Measurements from ENCODE around the gene ANKAR.

Gene ANKAR

GRCh38 chr2:189674374-189675112, at the start of gene ANKAR:
TSS of gene ANKAR (plus strand) at chr2:189674670. CDS start at chr2:189676491, 1,821 bp downstream.
- in situ Hi-C loops (cut with MboI; ENCODE audit: low pct_unique_long_range_greater_than_20kb, low sequenced_read_pairs, unreplicated experiment) = loop anchor here (25.0 kb wide), 1 partner anchor 388 kb away; the partner anchor contains the start of gene MSTN
- TF ChIP-seq, protein P1, sequence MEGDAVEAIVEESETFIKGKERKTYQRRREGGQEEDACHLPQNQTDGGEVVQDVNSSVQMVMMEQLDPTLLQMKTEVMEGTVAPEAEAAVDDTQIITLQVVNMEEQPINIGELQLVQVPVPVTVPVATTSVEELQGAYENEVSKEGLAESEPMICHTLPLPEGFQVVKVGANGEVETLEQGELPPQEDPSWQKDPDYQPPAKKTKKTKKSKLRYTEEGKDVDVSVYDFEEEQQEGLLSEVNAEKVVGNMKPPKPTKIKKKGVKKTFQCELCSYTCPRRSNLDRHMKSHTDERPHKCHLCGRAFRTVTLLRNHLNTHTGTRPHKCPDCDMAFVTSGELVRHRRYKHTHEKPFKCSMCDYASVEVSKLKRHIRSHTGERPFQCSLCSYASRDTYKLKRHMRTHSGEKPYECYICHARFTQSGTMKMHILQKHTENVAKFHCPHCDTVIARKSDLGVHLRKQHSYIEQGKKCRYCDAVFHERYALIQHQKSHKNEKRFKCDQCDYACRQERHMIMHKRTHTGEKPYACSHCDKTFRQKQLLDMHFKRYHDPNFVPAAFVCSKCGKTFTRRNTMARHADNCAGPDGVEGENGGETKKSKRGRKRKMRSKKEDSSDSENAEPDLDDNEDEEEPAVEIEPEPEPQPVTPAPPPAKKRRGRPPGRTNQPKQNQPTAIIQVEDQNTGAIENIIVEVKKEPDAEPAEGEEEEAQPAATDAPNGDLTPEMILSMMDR (IDR thresholded peaks at IDR 0.05; ENCODE audit: extremely low read depth, insufficient read depth, missing control alignments) = peak; percentile 85
- peak; percentile 89 for DNase-seq (ENCODE audit: low spot score)

GRCh38 chr2:189625636-189626035, 48.8 kb upstream of the ANKAR start:
- DNase-seq (ENCODE audit: low spot score) = no peak
- in situ Hi-C loops (cut with MboI; ENCODE audit: low pct_unique_long_range_greater_than_20kb, low sequenced_read_pairs, unreplicated experiment) = no loop called here
- TF ChIP-seq, protein P1 (IDR thresholded peaks at IDR 0.05; ENCODE audit: extremely low read depth, insufficient read depth, missing control alignments) = no peak

GRCh38 chr2:189627789-189628188, 46.7 kb upstream of the ANKAR start:
- in situ Hi-C loops (cut with MboI; ENCODE audit: low pct_unique_long_range_greater_than_20kb, low sequenced_read_pairs, unreplicated experiment) = no loop called here
- no peak for DNase-seq (ENCODE audit: low spot score)
- TF ChIP-seq, protein P1 (IDR thresholded peaks at IDR 0.05; ENCODE audit: extremely low read depth, insufficient read depth, missing control alignments) = no peak

GRCh38 chr2:189628817-189629530, 45.5 kb upstream of the ANKAR start:
- in situ Hi-C loops (cut with MboI; ENCODE audit: low pct_unique_long_range_greater_than_20kb, low sequenced_read_pairs, unreplicated experiment) = no loop called here
- DNase-seq (ENCODE audit: low spot score) = no peak
- TF ChIP-seq, protein P1 (IDR thresholded peaks at IDR 0.05; ENCODE audit: extremely low read depth, insufficient read depth, missing control alignments) = no peak

DNA sequence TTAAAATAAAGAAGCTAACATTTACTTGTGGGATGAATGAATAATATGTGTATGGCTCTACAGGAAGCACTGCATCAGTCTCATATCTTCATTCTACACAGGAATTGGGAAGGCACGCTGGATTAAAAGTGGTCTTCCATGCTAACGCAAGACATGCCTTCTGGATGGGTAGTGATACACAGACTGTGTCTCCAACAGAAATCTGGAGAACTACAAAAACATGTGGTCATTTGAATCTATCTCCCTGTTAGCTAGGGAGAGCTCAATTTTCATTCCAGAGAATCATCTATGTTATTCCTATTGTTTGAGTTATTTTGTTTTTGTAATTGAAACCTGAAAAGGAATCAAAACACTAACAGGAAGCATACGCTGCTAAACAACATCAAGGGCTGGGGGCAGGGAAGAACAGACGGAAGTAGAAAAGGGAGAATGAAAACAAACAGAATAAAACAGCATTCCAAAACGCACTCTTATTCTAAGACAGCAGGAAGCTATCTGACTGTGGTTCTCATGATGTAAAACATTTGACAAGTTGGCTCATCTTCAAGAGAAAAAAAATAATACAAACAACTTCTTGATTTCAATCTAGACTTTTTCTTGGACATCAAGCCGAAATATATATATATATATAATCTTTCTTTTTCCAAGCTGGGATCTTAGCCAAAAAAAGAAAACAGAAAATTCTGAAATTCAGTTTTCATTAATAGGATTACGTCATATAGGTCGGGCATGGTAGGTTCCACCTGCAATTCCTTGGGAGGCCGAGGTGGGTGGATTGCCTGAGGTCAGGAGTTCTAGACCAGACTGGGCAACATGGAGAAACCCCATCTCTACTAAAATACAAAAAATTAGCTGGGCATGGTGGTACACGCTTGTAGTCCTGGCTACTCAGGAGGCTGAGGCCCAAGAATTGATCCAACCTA, 44.7 kb upstream of the ANKAR start:
- in situ Hi-C loops (cut with MboI; ENCODE audit: low pct_unique_long_range_greater_than_20kb, low sequenced_read_pairs, unreplicated experiment) = no loop called here
- DNase-seq (ENCODE audit: low spot score) = no peak
- TF ChIP-seq, protein P1 (IDR thresholded peaks at IDR 0.05; ENCODE audit: extremely low read depth, insufficient read depth, missing control alignments) = no peak

DNA sequence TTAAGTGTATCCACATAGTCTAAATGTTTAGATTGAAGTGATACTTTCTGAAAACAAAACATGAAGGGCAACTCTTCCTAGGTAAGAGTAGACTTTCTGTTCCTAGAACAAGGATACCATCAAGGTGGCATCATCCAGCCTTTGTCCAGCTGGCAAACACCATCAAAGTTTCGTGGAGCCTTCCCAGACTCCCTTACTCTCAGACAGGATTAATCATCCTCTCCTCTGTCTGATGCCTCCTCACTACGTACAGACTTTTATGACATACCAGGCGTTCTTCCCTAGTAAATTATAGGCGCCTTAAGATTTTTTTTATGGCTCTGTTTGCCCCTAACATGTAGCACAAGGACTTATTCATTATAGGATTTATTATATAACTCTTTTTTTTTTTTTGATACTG, 42.6 kb upstream of the ANKAR start:
- in situ Hi-C loops (cut with MboI; ENCODE audit: low pct_unique_long_range_greater_than_20kb, low sequenced_read_pairs, unreplicated experiment) = no loop called here
- no peak for DNase-seq (ENCODE audit: low spot score)

More for the DNA sequence above, 42.6 kb upstream of the ANKAR start:
- TF ChIP-seq, protein P1 (IDR thresholded peaks at IDR 0.05; ENCODE audit: extremely low read depth, insufficient read depth, missing control alignments) = no peak

Measured in GM13977 (cell line).